Upper lobe of right lung (tissue), 1 donor: Measurements from ENCODE around the gene HIGD1B. TPM values are rescaled to one million over a fixed set of nuclear protein-coding genes. Genes with fewer than 3 reads are reported as not detected.
"Not testable (repeated sequence)": the region's sequence is repeated elsewhere in the genome, so short reads cannot be mapped to it uniquely, and the experiment has no call there.

Experiments
- ATAC-seq: fragments of 200-7000 bp; cut with Tn5 transposase; one replicate; pipeline ENCODE4 v1.9.1; 2020; ENCODE audit warnings: mild to moderate bottlenecking, moderate library complexity
- DNase-seq: peaks from one replicate; pipeline ENCODE4 v3.0.0-alpha.2; 2020
- H3K27ac ChIP-seq: fragments of 200-600 bp; one replicate; pipeline ENCODE4 v1.8.0; 2022
- H3K27me3 ChIP-seq: fragments of 200-600 bp; one replicate; pipeline ENCODE4 v1.8.0; 2022; ENCODE audit warnings: mild to moderate bottlenecking
- H3K36me3 ChIP-seq: fragments of 200-600 bp; one replicate; pipeline ENCODE4 v1.8.0; 2022
- H3K4me1 ChIP-seq: fragments of 200-600 bp; one replicate; pipeline ENCODE4 v1.8.0; 2022
- H3K4me3 ChIP-seq: fragments of 200-600 bp; one replicate; pipeline ENCODE4 v1.8.0; 2022; ENCODE audit warnings: mild to moderate bottlenecking
- H3K9me3 ChIP-seq: fragments of 200-600 bp; one replicate; pipeline ENCODE4 v1.8.0; 2022
- CTCF ChIP-seq: fragments of 200-600 bp; IDR thresholded peaks from one replicate; pipeline ENCODE4 v1.8.0; 2022; ENCODE audit warnings: antibody characterized with exemption
- intact Hi-C: fragments of 100-400 bp; cut with DNase I; formaldehyde crosslinking; loops from one replicate; pipeline ENCODE4 v1.11.0; 2022
- total RNA-seq: library from RNA; stranded (reverse); fragmentation: NEBNext Ultra II Directional; extraction: Animal tissue kit (Norgen Biotek cat#: 25700); gene quantifications from one replicate; pipeline ENCODE4 v1.2.1, GENCODE V29; 2021
- donor health status: DM: no; HTN: yes; CAD: no; lungs with severe emphysema.

HIGD1B gene
- total RNA-seq, 1 donor from 2014 or later: 36.4 TPM

- no peak for ATAC-seq
- Histone ChIP-seq H3K9me3 (no peaks in the 10 kb centered on the region), H3K36me3 (no peaks in the 10 kb centered on the region), H3K27ac (no peak overlapping the region), H3K4me1 (no peaks in the 10 kb centered on the region), H3K4me3 (no peak overlapping the region), H3K27me3 (no peaks in the 10 kb centered on the region)
- DNase-seq: no peak
- intact Hi-C loops: no loop called here
- no peak for TF ChIP-seq CTCF
Measured at GRCh38 chr17:44807817-44808155, 39.9 kb upstream of the HIGD1B start.

- Histone ChIP-seq H3K9me3 (no peaks in the 10 kb centered on the region), H3K27me3 (no peaks in the 10 kb centered on the region), H3K4me1 (no peaks in the 10 kb centered on the region), H3K4me3 (no peak overlapping the region), H3K27ac (no peak overlapping the region), H3K36me3 (no peaks in the 10 kb centered on the region)
- no peak for DNase-seq
- no peak for TF ChIP-seq CTCF
- intact Hi-C loops: no loop called here
- ATAC-seq: no peak
Measured at GRCh38 chr17:44808156-44808555, 39.5 kb upstream of the HIGD1B start.

DNA sequence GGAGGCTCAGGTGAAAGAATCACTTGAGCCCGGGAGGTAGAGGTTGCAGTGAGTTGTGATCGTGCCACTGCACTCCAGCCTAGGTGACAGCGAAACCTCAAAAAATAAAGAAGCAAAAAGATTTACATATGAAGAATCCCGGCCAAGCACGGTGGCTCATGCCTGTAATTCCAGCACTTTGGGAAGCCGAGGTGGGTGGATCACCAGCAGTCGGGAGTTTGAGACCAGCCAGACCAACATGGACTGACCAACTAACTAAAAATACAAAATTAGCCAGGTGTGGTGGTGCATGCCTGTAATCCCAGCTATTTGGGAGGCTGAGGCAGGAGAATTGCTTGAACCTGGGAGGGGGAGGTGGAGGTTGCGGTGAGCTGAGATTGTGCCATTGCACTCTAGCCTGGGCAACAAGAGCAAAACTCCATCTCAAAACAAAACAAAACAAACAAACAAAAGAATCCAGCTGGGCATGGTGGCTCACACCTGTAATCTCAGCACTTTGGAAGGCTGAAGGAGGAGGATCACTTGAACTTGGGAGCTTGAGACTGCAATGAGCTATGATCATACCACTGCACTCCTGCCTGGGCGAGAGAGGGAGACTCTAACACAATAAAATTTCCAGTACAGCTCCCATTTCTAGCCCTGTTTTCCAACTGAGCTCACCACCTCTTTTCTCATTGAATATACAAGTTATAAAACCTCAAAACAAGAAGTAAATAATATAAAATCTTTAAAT lies 38.9 kb upstream of the HIGD1B start:
- H3K9me3 ChIP-seq, H3K4me1 ChIP-seq, H3K27me3 ChIP-seq, intact Hi-C loops, ATAC-seq, H3K4me3 ChIP-seq, H3K36me3 ChIP-seq, H3K27ac ChIP-seq, DNase-seq: not testable (repeated sequence)

- no peak overlapping the region for H3K4me3 ChIP-seq
- H3K36me3 ChIP-seq: no peaks in the 10 kb centered on the region
- intact Hi-C loops: no loop called here
- H3K27ac ChIP-seq: no peak overlapping the region
- H3K4me1 ChIP-seq: no peaks in the 10 kb centered on the region
- TF ChIP-seq CTCF: no peak
- DNase-seq (no peak), ATAC-seq (no peak)
- H3K9me3 ChIP-seq: no peaks in the 10 kb centered on the region
- peaks cover 4% of the 10 kb centered on the region for H3K27me3 ChIP-seq
Measured at GRCh38 chr17:44812263-44812662, 35.4 kb upstream of the HIGD1B start.

DNA sequence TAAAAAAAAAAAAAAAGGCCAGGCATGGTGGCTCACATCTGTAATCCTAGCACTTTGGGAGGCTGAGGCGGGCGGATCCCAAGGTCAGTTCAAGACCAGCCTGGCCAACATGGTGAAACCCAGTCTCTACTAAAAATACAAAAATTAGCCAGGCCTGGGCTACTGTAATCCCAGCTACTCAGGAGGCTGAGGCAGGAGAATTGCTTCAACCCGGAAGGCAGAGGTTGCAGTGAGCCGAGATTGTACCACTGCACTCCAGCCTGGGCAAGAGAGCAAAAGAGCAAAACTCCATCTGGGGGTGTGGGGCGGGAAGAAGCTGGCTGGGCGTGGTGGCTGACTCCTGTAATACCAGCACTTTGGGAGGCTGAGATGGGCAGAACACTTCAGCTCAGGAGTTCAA lies 29.2 kb upstream of the HIGD1B start:
- H3K27ac ChIP-seq, H3K9me3 ChIP-seq, H3K4me3 ChIP-seq, H3K36me3 ChIP-seq, ATAC-seq, H3K4me1 ChIP-seq, intact Hi-C loops: not testable (repeated sequence)
- H3K27me3 ChIP-seq: peaks cover 13% of the 10 kb centered on the region
- DNase-seq: peak; percentile 9

GRCh38 chr17:44820631-44821212 lies 27.0 kb upstream of the HIGD1B start:
- TF ChIP-seq CTCF: no peak
- no peak for DNase-seq
- peaks cover 27% of the 10 kb centered on the region for H3K27me3 ChIP-seq
- intact Hi-C loops: no loop called here
- ATAC-seq: no peak
- H3K36me3 ChIP-seq: no peaks in the 10 kb centered on the region
- no peak overlapping the region for H3K4me3 ChIP-seq
- H3K9me3 ChIP-seq: no peaks in the 10 kb centered on the region
- no peaks in the 10 kb centered on the region for H3K4me1 ChIP-seq
- no peak overlapping the region for H3K27ac ChIP-seq

- H3K36me3 ChIP-seq, H3K4me3 ChIP-seq, H3K27ac ChIP-seq, DNase-seq, H3K4me1 ChIP-seq, ATAC-seq, H3K9me3 ChIP-seq, intact Hi-C loops: not testable (repeated sequence)
- H3K27me3 ChIP-seq: peaks cover 59% of the 10 kb centered on the region
Measured at GRCh38 chr17:44825236-44825635, 22.4 kb upstream of the HIGD1B start.
